ENCODE data around the gene SARS1.
"Not testable (repeated sequence)": the region's sequence is repeated elsewhere in the genome, so short reads cannot be mapped to it uniquely, and the experiment has no call there.

The SARS1 gene

GRCh38 chr1:109279615-109280278, 66.0 kb downstream of the SARS1 start:
- no peak for DNase-seq

- no peak for DNase-seq
Measured at GRCh38 chr1:109280862-109281261, 67.1 kb downstream of the SARS1 start.

- DNase-seq: no peak
Measured at GRCh38 chr1:109281680-109282496, 68.2 kb downstream of the SARS1 start.

GRCh38 chr1:109282497-109282951, 68.8 kb downstream of the SARS1 start:
- DNase-seq: no peak

GRCh38 chr1:109282952-109283747, 69.4 kb downstream of the SARS1 start, which contains the start of gene PSRC1:
TSS of gene PSRC1 (minus strand) at chr1:109283145.
- peak; percentile 96 for DNase-seq

GRCh38 chr1:109283748-109284600, 70.3 kb downstream of the SARS1 start:
- DNase-seq: no peak

- not testable (repeated sequence) for DNase-seq
Measured at GRCh38 chr1:109286762-109287161, 73.0 kb downstream of the SARS1 start.

All from right forelimb (tissue), 1 donor.